GM21528 (cell line): ENCODE data around the gene NEK10.
A peak's percentile ranks its signal among the peaks of the same experiment; 100 is the strongest.
"Not testable (repeated sequence)": the region's sequence is repeated elsewhere in the genome, so short reads cannot be mapped to it uniquely, and the experiment has no call there.

Experiments used
- ATAC-seq: cut with Tn5 transposase; IDR thresholded peaks from one replicate; pipeline ENCODE4 v1.9.1; 2021; ENCODE audit warnings: mild to moderate bottlenecking, moderate library complexity; ENCODE audit not compliant: unreplicated experiment, low FRiP score

The NEK10 gene

GRCh38 chr3:27354588-27355203 is 14.5 kb downstream of the NEK10 start:
- ATAC-seq: no peak

- no peak for ATAC-seq
Measured at GRCh38 chr3:27354161-27354560, 15.0 kb downstream of the NEK10 start.

- no peak for ATAC-seq
Measured at GRCh38 chr3:27353221-27353620, 16.0 kb downstream of the NEK10 start.

- ATAC-seq: no peak
Measured at GRCh38 chr3:27352047-27352446, 17.1 kb downstream of the NEK10 start.

GRCh38 chr3:27349832-27350231 is 19.4 kb downstream of the NEK10 start:
- peak; percentile 74 for ATAC-seq

GRCh38 chr3:27345959-27346865 is 23.0 kb downstream of the NEK10 start:
- ATAC-seq: no peak

- ATAC-seq: no peak
Measured at GRCh38 chr3:27345493-27345892, 23.7 kb downstream of the NEK10 start.

GRCh38 chr3:27345045-27345444 is 24.1 kb downstream of the NEK10 start:
- ATAC-seq: no peak

GRCh38 chr3:27344192-27344591 is 25.0 kb downstream of the NEK10 start:
- no peak for ATAC-seq

- no peak for ATAC-seq
Measured at GRCh38 chr3:27342267-27342666, 26.9 kb downstream of the NEK10 start.

- ATAC-seq: peak; percentile 81
Measured at GRCh38 chr3:27340534-27340933, 28.6 kb downstream of the NEK10 start.

GRCh38 chr3:27335571-27335970 is 33.6 kb downstream of the NEK10 start:
- no peak for ATAC-seq

- ATAC-seq: no peak
Measured at GRCh38 chr3:27333843-27334242, 35.3 kb downstream of the NEK10 start.

GRCh38 chr3:27328982-27329762 is 40.0 kb downstream of the NEK10 start:
- not testable (repeated sequence) for ATAC-seq

- no peak for ATAC-seq
Measured at GRCh38 chr3:27326629-27327545, 42.3 kb downstream of the NEK10 start.

- no peak for ATAC-seq
Measured at GRCh38 chr3:27326202-27326601, 43.0 kb downstream of the NEK10 start.

- no peak for ATAC-seq
Measured at GRCh38 chr3:27325419-27325818, 43.8 kb downstream of the NEK10 start.

GRCh38 chr3:27324686-27325085 is 44.5 kb downstream of the NEK10 start:
- no peak for ATAC-seq

GRCh38 chr3:27323087-27323570 is 46.1 kb downstream of the NEK10 start:
- ATAC-seq: no peak

- no peak for ATAC-seq
Measured at GRCh38 chr3:27322634-27323033, 46.5 kb downstream of the NEK10 start.
